ENCODE results near the gene MYL6. TPM values are rescaled to one million over a fixed set of nuclear protein-coding genes. Genes with fewer than 3 reads are reported as not detected.

The MYL6 gene
- total and polyA plus RNA-seq, 9 of the 15 experiments (the other 6 are each of a cell fraction or from before 2014, with no cell fraction given), result 557 to 1,664 (median 958) TPM

GRCh38 chr12:56158029-56158925 lies at the start of gene MYL6 (continued):
- TF ChIP-seq ZNF3 (CRISPR knock-in tag; IDR thresholded peaks at IDR 0.05), result peak; percentile 55
- no peak for TF ChIP-seq NR3C1 (CRISPR knock-in tag; IDR thresholded peaks at IDR 0.05)
- TF ChIP-seq RUNX1 (IDR thresholded peaks at IDR 0.05; ENCODE audit: low read depth), result no peak
- TF ChIP-seq TBP (optimal IDR thresholded peaks at IDR 0.05; ENCODE audit: low read depth, low read length), result no peak
- no peak for TF ChIP-seq HNRNPK (IDR thresholded peaks at IDR 0.05; ENCODE audit: low read depth, low read length, poor library complexity, severe bottlenecking)
- TF ChIP-seq TCF3 (CRISPR knock-in tag; IDR thresholded peaks at IDR 0.05), result no peak
- TF ChIP-seq BRD9 (IDR thresholded peaks at IDR 0.05; ENCODE audit: low read depth, partially characterized antibody), result peak; percentile 81
- no peak for TF ChIP-seq NELFE (IDR thresholded peaks at IDR 0.05; ENCODE audit: insufficient read depth, insufficient read length)
- TF ChIP-seq ZNF274 (IDR thresholded peaks at IDR 0.05; ENCODE audit: borderline replicate concordance, low read depth, low read length), result no peak
- TF ChIP-seq, protein P1, sequence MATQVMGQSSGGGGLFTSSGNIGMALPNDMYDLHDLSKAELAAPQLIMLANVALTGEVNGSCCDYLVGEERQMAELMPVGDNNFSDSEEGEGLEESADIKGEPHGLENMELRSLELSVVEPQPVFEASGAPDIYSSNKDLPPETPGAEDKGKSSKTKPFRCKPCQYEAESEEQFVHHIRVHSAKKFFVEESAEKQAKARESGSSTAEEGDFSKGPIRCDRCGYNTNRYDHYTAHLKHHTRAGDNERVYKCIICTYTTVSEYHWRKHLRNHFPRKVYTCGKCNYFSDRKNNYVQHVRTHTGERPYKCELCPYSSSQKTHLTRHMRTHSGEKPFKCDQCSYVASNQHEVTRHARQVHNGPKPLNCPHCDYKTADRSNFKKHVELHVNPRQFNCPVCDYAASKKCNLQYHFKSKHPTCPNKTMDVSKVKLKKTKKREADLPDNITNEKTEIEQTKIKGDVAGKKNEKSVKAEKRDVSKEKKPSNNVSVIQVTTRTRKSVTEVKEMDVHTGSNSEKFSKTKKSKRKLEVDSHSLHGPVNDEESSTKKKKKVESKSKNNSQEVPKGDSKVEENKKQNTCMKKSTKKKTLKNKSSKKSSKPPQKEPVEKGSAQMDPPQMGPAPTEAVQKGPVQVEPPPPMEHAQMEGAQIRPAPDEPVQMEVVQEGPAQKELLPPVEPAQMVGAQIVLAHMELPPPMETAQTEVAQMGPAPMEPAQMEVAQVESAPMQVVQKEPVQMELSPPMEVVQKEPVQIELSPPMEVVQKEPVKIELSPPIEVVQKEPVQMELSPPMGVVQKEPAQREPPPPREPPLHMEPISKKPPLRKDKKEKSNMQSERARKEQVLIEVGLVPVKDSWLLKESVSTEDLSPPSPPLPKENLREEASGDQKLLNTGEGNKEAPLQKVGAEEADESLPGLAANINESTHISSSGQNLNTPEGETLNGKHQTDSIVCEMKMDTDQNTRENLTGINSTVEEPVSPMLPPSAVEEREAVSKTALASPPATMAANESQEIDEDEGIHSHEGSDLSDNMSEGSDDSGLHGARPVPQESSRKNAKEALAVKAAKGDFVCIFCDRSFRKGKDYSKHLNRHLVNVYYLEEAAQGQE (IDR thresholded peaks at IDR 0.05; ENCODE audit: borderline replicate concordance), result no peak
- TF ChIP-seq, protein P1 (CRISPR knock-in tag; IDR thresholded peaks at IDR 0.05; ENCODE audit: low read depth), result 0 out of 2 replicates have a peak, but pooled peaks have one; percentile 46
- TF ChIP-seq, protein P2, sequence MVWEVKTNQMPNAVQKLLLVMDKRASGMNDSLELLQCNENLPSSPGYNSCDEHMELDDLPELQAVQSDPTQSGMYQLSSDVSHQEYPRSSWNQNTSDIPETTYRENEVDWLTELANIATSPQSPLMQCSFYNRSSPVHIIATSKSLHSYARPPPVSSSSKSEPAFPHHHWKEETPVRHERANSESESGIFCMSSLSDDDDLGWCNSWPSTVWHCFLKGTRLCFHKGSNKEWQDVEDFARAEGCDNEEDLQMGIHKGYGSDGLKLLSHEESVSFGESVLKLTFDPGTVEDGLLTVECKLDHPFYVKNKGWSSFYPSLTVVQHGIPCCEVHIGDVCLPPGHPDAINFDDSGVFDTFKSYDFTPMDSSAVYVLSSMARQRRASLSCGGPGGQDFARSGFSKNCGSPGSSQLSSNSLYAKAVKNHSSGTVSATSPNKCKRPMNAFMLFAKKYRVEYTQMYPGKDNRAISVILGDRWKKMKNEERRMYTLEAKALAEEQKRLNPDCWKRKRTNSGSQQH (CRISPR knock-in tag; IDR thresholded peaks at IDR 0.05), result peak; percentile 98
- TF ChIP-seq FOXJ2 (tag; IDR thresholded peaks at IDR 0.05), result 0 out of 2 replicates have a peak, but pooled peaks have one; percentile 40

All from K562 (cell line).